ENCODE data around the gene SIPA1L3.

Gene SIPA1L3

GRCh38 chr19:38030686-38031422 is 123.8 kb downstream of the SIPA1L3 start:
- no peak for TF ChIP-seq ZNF274 (IDR thresholded peaks at IDR 0.05; ENCODE audit: low read depth, low read length)
- no peak overlapping the region for H3K4me3 ChIP-seq (ENCODE audit: low read length)

GRCh38 chr19:38031423-38031770 is 124.4 kb downstream of the SIPA1L3 start:
- TF ChIP-seq ZNF274 (IDR thresholded peaks at IDR 0.05; ENCODE audit: low read depth, low read length): no peak
- H3K4me3 ChIP-seq (ENCODE audit: low read length): no peak overlapping the region

DNA sequence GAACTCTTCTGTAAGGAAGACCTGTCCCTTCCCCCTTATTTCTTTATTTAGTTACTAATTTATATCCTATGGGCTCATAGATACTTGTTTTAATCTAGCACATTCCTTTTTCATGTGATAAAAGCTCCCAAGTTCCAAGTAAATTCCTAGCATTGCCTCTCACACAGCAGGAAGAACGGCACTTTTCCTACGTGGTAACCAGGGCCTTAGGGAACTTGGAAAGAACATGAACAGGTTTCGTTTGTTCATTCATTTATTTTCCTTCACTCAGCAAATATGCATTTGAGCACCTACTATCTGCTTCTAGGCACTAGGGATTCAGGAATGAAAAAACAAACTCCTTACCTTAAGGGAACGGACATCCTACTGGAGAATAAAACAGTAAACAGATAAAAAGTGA is 125.1 kb downstream of the SIPA1L3 start:
- TF ChIP-seq ZNF274 (IDR thresholded peaks at IDR 0.05; ENCODE audit: low read depth, low read length): no peak
- H3K4me3 ChIP-seq (ENCODE audit: low read length): no peak overlapping the region

DNA sequence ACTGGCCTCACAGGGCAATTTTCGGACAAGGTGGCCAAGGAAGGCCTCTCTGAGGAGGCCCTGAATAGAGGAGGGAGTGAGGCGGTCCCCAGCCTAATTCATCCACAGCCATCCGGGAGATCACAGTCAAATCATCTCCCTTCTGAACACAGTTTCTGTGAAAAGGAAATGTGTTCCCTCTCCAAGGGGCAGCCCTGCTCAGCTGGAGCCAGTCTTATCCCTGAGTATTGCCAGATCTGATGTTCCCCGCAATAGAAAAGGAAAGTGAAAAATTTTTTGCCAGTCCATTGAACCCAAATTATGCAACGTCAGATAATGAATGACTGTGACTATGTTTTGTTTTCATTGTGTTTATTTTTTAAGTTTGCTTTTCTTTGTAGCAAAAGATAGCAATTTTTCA is 125.9 kb downstream of the SIPA1L3 start:
- no peak for TF ChIP-seq ZNF274 (IDR thresholded peaks at IDR 0.05; ENCODE audit: low read depth, low read length)
- H3K4me3 ChIP-seq (ENCODE audit: low read length): peak overlapping the region; percentile 12; the same call in 1 of the 2 replicates

DNA sequence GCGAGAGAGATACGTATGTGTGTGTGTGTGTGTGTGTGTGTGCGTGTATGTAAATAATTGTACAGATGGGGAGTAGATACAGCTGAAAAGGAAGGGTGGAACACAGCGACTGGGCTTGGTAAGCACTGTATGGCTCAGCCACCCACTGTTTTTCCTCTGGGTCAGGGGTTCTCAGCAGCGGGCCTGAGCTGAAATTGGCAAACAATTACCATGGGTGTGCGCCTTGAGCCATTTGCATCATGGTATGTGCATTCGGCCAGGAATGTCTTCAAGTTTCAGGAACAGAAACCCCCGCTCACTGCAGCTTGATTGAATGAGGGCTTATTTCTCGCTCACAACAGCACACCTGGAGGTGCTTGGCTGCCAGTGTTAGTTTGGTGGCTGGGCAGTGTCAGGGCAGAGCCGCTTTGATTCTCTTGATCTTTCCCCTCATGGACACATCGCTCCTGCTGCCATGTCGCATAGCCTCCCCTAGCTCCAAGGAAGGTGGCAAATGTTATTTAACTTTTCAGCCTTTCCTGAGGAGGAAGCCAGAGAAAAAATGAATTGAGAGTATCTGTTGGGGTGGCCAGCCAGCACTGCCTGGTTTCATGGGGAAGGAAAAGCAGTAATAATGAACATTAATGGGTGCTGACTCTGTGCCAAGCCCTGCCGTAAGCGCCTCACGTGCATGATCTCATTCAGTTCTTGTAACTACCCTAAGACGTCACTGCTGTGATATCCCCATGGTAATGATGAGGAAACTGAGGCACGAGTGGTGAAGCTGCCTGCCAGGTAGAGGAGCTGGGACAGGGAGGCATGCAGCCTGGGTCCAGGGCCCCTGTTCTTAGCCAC is 126.9 kb downstream of the SIPA1L3 start:
- H3K4me3 ChIP-seq (ENCODE audit: low read length): peak overlapping the region; percentile 20; the same call in 1 of the 2 replicates
- no peak for TF ChIP-seq ZNF274 (IDR thresholded peaks at IDR 0.05; ENCODE audit: low read depth, low read length)

DNA sequence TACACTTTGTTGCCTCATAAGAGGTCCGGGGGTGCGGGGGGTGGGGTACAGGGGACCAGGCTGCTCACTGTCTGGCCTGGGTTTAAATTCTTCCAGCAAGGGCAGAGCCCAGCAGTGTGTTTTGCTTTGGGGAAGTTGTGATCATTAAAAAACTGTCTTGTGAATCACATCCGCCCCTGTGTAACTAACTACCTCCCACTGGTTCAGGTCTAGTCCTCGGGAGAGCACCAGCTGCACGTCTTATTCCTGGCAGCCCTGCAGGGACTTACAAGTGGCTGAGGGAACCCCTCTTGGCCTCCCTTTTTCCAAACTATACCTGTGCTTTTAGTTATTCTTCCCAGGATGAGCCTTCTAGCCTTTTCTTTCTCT is 127.5 kb downstream of the SIPA1L3 start:
- TF ChIP-seq ZNF274 (IDR thresholded peaks at IDR 0.05; ENCODE audit: low read depth, low read length): no peak
- no peak overlapping the region; the same call in 1 of the 2 replicates for H3K4me3 ChIP-seq (ENCODE audit: low read length)

DNA sequence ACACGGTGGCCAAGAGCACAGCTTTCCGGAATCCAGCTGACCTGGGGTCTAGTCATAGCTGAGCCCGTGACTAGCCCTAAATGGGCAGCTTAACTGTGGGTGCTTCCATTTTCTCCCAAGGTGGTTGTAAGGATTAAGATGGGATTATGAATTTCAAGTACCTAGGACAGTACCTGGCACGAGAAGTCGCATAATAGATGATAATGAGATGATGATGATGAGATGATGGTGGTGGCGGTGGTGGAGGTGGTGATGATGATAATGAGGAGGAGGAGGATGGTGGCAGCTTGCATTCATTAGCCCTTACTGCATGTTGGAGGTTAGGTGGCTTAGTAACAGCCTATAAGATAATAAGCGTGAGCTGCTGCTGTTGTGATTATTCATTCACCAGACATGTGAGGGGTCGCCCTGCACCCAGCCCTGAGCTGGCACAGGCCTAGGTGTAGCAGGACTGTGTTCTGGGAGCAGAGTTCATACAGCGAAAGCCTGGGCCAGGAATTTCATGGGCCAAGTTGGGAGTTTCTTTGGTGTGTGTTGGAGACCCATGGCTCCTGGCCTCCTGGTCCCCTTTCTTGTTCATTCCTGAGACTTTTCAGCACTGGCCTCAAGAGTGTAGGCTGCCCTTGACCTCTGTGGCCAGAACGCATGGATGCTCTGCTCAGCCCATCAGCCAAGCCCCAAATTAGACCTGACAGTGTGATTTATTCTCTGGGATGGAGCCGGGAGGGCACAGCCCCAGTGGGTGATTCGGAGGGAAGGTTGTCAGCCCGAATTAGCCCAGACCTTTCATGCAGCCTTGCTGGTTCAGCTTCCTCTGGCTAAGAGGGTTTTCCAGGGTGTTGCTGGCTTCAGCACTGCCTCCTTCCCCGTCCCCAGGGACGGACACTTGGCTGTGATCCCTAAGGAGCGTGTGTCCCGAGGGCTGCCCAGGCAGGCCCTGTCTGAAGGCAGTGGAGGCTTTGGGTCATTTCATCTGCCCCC is 128.8 kb downstream of the SIPA1L3 start:
- no peak overlapping the region for H3K4me3 ChIP-seq (ENCODE audit: low read length)
- TF ChIP-seq ZNF274 (IDR thresholded peaks at IDR 0.05; ENCODE audit: low read depth, low read length): no peak

DNA sequence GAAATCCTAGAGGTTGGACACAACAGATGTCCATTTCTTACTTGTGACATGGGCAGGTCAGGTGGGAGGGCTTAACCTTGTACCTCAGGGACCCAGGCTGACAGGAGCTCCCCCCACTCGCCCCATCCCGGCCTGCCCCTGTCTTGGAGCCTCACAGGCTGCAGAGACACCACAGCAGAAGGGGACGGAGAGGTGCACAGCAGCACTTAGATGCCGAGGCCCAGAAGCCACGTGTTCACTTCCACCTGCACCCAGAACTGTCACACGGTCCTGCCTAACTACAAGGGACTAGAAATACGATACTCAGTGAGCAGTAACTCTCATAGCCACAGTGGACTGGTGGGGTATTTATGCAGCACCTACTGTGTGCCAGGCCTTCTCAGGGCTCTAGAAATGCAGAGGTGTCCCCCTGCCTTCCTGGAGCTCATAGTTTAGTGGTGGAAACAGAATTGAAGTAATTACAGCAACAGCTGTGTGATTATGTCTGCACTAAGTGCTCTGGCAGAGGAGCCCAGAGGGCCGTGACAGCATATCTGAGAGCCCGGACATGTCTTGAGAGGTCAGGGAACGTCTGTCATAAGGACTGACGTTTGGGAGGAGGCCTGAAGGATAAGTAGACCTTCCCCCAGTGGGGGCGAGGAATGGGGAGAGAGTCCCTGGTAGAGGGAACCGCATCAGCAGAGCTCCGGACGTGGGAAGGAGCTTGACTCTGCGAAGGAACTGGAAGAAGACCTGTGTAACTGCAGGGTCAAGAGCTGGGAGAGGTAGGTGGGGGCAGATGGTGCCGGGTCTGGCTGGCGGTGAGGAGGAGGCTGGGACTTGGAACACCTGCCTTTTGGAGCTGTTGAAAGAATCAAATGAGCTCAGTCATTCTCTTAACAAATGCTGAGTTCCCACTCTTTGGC is 130.0 kb downstream of the SIPA1L3 start:
- TF ChIP-seq ZNF274 (IDR thresholded peaks at IDR 0.05; ENCODE audit: low read depth, low read length): no peak
- no peak overlapping the region for H3K4me3 ChIP-seq (ENCODE audit: low read length)

DNA sequence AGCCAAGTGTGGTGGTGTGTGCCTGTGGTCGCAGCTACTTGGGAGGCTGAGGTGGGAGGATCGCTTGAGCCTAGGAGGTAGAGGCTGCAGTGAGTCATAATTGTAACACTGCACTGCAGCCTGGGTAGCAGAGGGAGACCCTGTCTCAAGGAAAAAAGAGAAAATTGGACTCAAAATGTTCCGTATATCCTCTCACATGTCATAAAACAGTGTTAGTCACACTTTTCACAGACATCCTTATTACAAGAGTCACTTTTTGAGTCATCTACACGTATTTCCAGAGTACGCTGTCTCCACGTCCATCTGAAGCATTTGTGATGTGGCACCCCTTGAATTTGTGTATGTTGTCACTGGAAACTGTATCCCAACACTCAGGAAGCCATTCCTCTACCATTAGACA is 133.0 kb downstream of the SIPA1L3 start:
- no peak for TF ChIP-seq ZNF274 (IDR thresholded peaks at IDR 0.05; ENCODE audit: low read depth, low read length)
- H3K4me3 ChIP-seq (ENCODE audit: low read length): no peak overlapping the region

GRCh38 chr19:38042132-38042531 is 135.1 kb downstream of the SIPA1L3 start:
- TF ChIP-seq ZNF274 (IDR thresholded peaks at IDR 0.05; ENCODE audit: low read depth, low read length): no peak
- H3K4me3 ChIP-seq (ENCODE audit: low read length): no peak overlapping the region

DNA sequence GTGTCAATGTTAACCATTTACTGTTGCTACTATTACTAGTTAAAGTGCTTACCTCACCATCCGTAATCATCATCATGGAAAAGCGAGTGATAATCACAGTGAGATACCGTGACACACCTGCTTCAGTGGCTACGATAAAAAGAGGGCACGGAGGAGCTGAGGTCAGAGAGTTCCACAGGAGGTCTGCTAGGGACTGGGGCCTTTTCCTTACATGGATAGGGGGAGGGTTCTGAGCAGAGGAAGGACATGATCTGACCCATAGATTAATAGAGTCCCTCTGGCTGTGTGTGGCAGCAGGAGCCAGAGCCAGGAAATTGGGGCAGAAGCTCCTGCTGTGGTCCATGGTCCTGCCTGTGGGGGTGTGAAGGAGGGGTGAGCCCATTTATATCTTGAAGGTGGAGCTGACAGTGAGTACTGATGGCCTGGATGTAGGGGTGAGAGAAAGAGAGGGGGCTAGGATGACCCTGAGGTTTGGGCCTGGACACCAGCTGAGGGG is 136.7 kb downstream of the SIPA1L3 start:
- H3K4me3 ChIP-seq (ENCODE audit: low read length): no peak overlapping the region
- no peak for TF ChIP-seq ZNF274 (IDR thresholded peaks at IDR 0.05; ENCODE audit: low read depth, low read length)

DNA sequence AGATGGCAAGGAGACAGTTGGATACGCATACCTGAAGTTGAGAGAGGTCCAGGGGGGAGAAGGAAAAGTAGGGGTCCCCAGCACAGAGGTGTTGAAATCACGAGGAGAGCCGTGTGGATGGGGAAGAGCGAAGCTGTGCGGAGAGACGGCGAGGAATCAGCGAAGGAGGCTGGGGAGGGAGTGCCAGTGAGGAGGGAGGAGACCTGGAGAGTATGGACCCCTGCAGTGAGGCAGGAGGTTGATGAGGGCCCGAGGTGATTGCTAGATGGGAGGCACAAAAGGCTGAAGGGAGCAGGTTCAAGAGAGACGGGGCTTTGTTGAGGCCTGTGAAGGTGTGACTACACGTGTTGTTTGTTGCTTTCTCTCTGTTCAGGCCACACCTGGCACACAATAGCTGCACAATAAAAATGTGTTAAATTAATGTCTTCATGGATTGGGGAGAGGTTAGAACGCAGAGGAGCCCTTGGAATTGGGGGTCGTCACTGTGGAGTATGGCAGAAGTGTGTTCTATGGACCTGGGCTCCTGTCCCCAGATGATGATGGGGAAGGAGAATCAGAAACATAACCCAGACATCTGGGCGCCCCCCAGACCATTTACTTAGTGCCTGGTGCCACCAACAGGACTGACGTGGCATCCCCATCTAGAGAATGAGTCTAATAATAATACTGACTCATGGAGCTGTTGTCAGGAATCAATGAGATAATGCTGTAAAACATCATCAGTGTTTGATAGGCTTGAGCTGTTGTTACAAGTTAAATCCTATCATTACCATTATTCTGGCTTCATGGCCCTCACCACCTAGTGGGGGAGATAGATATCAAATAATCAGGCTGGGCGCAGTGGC is 137.5 kb downstream of the SIPA1L3 start:
- no peak for TF ChIP-seq ZNF274 (IDR thresholded peaks at IDR 0.05; ENCODE audit: low read depth, low read length)
- no peak overlapping the region for H3K4me3 ChIP-seq (ENCODE audit: low read length)
